Measurements from ENCODE around the gene ADAM22.

DNA sequence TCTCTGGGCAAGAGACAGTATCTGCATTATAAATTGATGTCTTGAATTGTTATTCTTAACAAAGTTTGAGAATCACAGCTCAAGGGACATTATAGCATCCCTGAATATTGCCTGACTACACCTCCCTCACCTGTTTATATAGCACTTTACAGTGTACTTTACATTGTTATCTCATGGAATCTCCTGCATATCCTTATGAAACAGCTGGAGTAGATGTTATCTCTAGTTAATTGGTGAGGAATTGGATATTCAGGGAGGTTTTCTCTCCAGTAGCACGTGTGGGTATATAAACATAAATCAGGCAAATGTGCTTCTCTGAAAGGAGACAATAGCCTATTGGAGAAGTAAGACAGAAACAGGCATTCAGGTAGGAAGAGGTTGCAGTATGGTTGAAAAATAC, 168.6 kb downstream of the ADAM22 start:
- TF ChIP-seq, protein P1, sequence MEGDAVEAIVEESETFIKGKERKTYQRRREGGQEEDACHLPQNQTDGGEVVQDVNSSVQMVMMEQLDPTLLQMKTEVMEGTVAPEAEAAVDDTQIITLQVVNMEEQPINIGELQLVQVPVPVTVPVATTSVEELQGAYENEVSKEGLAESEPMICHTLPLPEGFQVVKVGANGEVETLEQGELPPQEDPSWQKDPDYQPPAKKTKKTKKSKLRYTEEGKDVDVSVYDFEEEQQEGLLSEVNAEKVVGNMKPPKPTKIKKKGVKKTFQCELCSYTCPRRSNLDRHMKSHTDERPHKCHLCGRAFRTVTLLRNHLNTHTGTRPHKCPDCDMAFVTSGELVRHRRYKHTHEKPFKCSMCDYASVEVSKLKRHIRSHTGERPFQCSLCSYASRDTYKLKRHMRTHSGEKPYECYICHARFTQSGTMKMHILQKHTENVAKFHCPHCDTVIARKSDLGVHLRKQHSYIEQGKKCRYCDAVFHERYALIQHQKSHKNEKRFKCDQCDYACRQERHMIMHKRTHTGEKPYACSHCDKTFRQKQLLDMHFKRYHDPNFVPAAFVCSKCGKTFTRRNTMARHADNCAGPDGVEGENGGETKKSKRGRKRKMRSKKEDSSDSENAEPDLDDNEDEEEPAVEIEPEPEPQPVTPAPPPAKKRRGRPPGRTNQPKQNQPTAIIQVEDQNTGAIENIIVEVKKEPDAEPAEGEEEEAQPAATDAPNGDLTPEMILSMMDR (IDR thresholded peaks at IDR 0.05) = no peak
- TF ChIP-seq ZFX (IDR thresholded peaks at IDR 0.05; ENCODE audit: borderline replicate concordance) = no peak

All from 22Rv1 (cell line).